Measurements from ENCODE around the gene APBA2. TPM values are rescaled to one million over a fixed set of nuclear protein-coding genes. Genes with fewer than 3 reads are reported as not detected.

APBA2 gene
- total RNA-seq, 1 donor from 2014 or later: 19.6 TPM

- DNase-seq (ENCODE audit: extremely low spot score in 2 of 2): no peak
- Histone ChIP-seq H3K9me3 (no peaks in the 10 kb centered on the region), H3K27ac (no peak overlapping the region), H3K4me3 (no peak overlapping the region), H3K36me3 (no peaks in the 10 kb centered on the region), H3K4me1 (no peaks in the 10 kb centered on the region), H3K27me3 (no peaks in the 10 kb centered on the region)
- intact Hi-C loops (cut with DNase I): no loop called here
- TF ChIP-seq CTCF (IDR thresholded peaks at IDR 0.05) (no peak), POLR2AphosphoS5 (IDR thresholded peaks at IDR 0.05; ENCODE audit: insufficient read depth in 1 of 2, low read depth in 1 of 2) (no peak), POLR2A (IDR thresholded peaks at IDR 0.05) (no peak)
Observed at GRCh38 chr15:28897861-28898585, 12.2 kb downstream of the APBA2 start.

GRCh38 chr15:28899061-28899738 lies 13.4 kb downstream of the APBA2 start:
- TF ChIP-seq POLR2A (IDR thresholded peaks at IDR 0.05) (no peak), POLR2AphosphoS5 (IDR thresholded peaks at IDR 0.05; ENCODE audit: insufficient read depth in 1 of 2, low read depth in 1 of 2) (no peak), CTCF (IDR thresholded peaks at IDR 0.05) (no peak)
- no peaks in the 10 kb centered on the region for H3K4me1 ChIP-seq
- no peaks in the 10 kb centered on the region for H3K9me3 ChIP-seq
- no peak overlapping the region for H3K27ac ChIP-seq
- no peak overlapping the region for H3K4me3 ChIP-seq
- intact Hi-C loops (cut with DNase I): no loop called here
- H3K27me3 ChIP-seq: no peaks in the 10 kb centered on the region
- DNase-seq (ENCODE audit: extremely low spot score in 2 of 2): no peak
- no peaks in the 10 kb centered on the region for H3K36me3 ChIP-seq

- Histone ChIP-seq H3K4me3 (no peak overlapping the region), H3K9me3 (no peaks in the 10 kb centered on the region), H3K27me3 (no peaks in the 10 kb centered on the region), H3K4me1 (no peaks in the 10 kb centered on the region), H3K36me3 (no peaks in the 10 kb centered on the region), H3K27ac (no peak overlapping the region)
- DNase-seq (ENCODE audit: extremely low spot score in 2 of 2): no peak
- intact Hi-C loops (cut with DNase I): no loop called here
- no peak for TF ChIP-seq POLR2AphosphoS5 (IDR thresholded peaks at IDR 0.05; ENCODE audit: insufficient read depth in 1 of 2, low read depth in 1 of 2)
- TF ChIP-seq POLR2A (IDR thresholded peaks at IDR 0.05): no peak
- no peak for TF ChIP-seq CTCF (IDR thresholded peaks at IDR 0.05)
Observed at GRCh38 chr15:28900041-28900891, 14.5 kb downstream of the APBA2 start.

GRCh38 chr15:28900892-28901586 lies 15.3 kb downstream of the APBA2 start:
- Histone ChIP-seq H3K4me1 (no peaks in the 10 kb centered on the region), H3K9me3 (no peaks in the 10 kb centered on the region), H3K27ac (no peak overlapping the region), H3K36me3 (no peaks in the 10 kb centered on the region), H3K4me3 (no peak overlapping the region), H3K27me3 (no peaks in the 10 kb centered on the region)
- DNase-seq (ENCODE audit: extremely low spot score in 2 of 2): no peak
- intact Hi-C loops (cut with DNase I): no loop called here
- TF ChIP-seq POLR2A (IDR thresholded peaks at IDR 0.05) (no peak), CTCF (IDR thresholded peaks at IDR 0.05) (no peak), POLR2AphosphoS5 (IDR thresholded peaks at IDR 0.05; ENCODE audit: insufficient read depth in 1 of 2, low read depth in 1 of 2) (no peak)
